ENCODE results near the gene ABHD4. TPM values are rescaled to one million over a fixed set of nuclear protein-coding genes. Genes with fewer than 3 reads are reported as not detected.

The ABHD4 gene
- total and polyA plus RNA-seq, 10 of the 15 experiments (the other 5 are each of a cell fraction or from before 2014, with no cell fraction given) = 5.4 to 28.7 (median 10.8) TPM

DNA sequence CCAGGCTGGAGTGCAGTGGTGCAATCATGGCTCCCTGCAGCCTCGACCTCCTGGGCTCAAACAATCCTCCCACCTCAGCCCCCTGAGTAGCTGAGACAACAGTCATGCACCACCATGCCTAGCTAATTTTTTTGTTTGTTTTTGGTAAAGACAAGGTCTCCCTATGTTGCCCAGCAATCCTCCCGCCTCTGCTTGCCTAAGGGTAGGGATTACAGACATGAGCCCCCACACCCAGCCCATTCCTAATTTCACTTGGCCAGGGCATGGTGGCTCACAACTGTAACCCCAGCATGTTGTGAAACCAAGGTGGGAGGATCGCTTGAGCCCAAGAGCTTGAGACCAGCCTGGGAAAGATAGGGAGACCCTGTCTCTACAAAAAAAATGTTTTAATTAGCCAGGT, 18.2 kb upstream of the ABHD4 start (continued):
- TF ChIP-seq JUNB (IDR thresholded peaks at IDR 0.05) (no peak), TCF12 (IDR thresholded peaks at IDR 0.05; ENCODE audit: low read depth, low read length) (no peak), SPI1 (IDR thresholded peaks at IDR 0.05; ENCODE audit: borderline replicate concordance, insufficient read depth, low read depth, low read length) (no peak)
- TF ChIP-seq, protein P1, sequence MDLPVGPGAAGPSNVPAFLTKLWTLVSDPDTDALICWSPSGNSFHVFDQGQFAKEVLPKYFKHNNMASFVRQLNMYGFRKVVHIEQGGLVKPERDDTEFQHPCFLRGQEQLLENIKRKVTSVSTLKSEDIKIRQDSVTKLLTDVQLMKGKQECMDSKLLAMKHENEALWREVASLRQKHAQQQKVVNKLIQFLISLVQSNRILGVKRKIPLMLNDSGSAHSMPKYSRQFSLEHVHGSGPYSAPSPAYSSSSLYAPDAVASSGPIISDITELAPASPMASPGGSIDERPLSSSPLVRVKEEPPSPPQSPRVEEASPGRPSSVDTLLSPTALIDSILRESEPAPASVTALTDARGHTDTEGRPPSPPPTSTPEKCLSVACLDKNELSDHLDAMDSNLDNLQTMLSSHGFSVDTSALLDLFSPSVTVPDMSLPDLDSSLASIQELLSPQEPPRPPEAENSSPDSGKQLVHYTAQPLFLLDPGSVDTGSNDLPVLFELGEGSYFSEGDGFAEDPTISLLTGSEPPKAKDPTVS (IDR thresholded peaks at IDR 0.05; ENCODE audit: low read depth, low read length) = no peak

DNA sequence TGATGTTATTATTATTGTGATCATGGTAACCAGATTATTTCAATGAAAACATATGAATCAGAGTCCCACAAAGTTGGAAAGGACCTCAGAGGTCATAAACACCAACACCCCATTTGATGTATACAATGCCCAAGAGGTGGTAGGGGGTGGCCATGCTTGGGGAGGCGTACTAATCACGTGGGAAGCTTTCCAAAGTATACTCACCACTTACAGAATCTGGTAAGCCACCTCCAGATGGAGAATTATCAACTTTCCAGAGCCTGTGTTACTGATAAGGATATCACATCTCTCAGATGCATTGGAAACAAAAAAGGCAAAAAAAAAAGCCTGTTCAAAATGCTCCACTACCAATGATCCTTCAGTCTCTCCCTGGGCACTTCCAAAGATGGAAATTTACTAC, 17.5 kb upstream of the ABHD4 start:
- TF ChIP-seq, protein P2, sequence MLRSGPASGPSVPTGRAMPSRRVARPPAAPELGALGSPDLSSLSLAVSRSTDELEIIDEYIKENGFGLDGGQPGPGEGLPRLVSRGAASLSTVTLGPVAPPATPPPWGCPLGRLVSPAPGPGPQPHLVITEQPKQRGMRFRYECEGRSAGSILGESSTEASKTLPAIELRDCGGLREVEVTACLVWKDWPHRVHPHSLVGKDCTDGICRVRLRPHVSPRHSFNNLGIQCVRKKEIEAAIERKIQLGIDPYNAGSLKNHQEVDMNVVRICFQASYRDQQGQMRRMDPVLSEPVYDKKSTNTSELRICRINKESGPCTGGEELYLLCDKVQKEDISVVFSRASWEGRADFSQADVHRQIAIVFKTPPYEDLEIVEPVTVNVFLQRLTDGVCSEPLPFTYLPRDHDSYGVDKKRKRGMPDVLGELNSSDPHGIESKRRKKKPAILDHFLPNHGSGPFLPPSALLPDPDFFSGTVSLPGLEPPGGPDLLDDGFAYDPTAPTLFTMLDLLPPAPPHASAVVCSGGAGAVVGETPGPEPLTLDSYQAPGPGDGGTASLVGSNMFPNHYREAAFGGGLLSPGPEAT (IDR thresholded peaks at IDR 0.05; ENCODE audit: low read depth) = no peak
- TF ChIP-seq HCFC1 (IDR thresholded peaks at IDR 0.05; ENCODE audit: low read length) (no peak), ZBED1 (IDR thresholded peaks at IDR 0.05; ENCODE audit: borderline replicate concordance) (no peak)
- TF ChIP-seq, protein P3, sequence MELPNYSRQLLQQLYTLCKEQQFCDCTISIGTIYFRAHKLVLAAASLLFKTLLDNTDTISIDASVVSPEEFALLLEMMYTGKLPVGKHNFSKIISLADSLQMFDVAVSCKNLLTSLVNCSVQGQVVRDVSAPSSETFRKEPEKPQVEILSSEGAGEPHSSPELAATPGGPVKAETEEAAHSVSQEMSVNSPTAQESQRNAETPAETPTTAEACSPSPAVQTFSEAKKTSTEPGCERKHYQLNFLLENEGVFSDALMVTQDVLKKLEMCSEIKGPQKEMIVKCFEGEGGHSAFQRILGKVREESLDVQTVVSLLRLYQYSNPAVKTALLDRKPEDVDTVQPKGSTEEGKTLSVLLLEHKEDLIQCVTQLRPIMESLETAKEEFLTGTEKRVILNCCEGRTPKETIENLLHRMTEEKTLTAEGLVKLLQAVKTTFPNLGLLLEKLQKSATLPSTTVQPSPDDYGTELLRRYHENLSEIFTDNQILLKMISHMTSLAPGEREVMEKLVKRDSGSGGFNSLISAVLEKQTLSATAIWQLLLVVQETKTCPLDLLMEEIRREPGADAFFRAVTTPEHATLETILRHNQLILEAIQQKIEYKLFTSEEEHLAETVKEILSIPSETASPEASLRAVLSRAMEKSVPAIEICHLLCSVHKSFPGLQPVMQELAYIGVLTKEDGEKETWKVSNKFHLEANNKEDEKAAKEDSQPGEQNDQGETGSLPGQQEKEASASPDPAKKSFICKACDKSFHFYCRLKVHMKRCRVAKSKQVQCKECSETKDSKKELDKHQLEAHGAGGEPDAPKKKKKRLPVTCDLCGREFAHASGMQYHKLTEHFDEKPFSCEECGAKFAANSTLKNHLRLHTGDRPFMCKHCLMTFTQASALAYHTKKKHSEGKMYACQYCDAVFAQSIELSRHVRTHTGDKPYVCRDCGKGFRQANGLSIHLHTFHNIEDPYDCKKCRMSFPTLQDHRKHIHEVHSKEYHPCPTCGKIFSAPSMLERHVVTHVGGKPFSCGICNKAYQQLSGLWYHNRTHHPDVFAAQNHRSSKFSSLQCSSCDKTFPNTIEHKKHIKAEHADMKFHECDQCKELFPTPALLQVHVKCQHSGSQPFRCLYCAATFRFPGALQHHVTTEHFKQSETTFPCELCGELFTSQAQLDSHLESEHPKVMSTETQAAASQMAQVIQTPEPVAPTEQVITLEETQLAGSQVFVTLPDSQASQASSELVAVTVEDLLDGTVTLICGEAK (IDR thresholded peaks at IDR 0.05; ENCODE audit: borderline replicate concordance) = no peak
- TF ChIP-seq, protein P4, sequence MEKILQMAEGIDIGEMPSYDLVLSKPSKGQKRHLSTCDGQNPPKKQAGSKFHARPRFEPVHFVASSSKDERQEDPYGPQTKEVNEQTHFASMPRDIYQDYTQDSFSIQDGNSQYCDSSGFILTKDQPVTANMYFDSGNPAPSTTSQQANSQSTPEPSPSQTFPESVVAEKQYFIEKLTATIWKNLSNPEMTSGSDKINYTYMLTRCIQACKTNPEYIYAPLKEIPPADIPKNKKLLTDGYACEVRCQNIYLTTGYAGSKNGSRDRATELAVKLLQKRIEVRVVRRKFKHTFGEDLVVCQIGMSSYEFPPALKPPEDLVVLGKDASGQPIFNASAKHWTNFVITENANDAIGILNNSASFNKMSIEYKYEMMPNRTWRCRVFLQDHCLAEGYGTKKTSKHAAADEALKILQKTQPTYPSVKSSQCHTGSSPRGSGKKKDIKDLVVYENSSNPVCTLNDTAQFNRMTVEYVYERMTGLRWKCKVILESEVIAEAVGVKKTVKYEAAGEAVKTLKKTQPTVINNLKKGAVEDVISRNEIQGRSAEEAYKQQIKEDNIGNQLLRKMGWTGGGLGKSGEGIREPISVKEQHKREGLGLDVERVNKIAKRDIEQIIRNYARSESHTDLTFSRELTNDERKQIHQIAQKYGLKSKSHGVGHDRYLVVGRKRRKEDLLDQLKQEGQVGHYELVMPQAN (conservative IDR thresholded peaks at IDR 0.05) = no peak
- no peak overlapping the region for H3K4me3 ChIP-seq
- ChIA-PET RAD21 (ENCODE audit: unreplicated experiment) (interaction anchor here (0.5 kb wide), 1 partner anchor 359 kb away, joined by 4 read pairs; no protein-coding TSS in a partner anchor), POLR2A (interaction anchor here (1.0 to 1.3 kb wide), 2 partner anchors 52 to 319 kb away, joined by 3 to 6 read pairs; no protein-coding TSS in a partner anchor), CTCF (interaction anchor here (0.8 to 1.7 kb wide), 3 partner anchors 10 to 359 kb away, joined by 3 to 4 read pairs (median 4); no protein-coding TSS in a partner anchor), SMC1A (ENCODE audit: uncharacterized antibody, unreplicated experiment) (interaction anchor here (1.1 kb wide), 1 partner anchor 10 kb away, joined by 3 read pairs; no protein-coding TSS in a partner anchor)
- H3K27ac ChIP-seq (ENCODE audit: control insufficient read depth, insufficient read depth) = no peak overlapping the region
- ATAC-seq (no peak), FAIRE-seq (no peak), DNase-seq (ENCODE audit: low read depth, low spot score) (no peak)
- 55% methylated on average over 2 of the region's 2 CpGs for WGBS (ENCODE audit: insufficient coverage, insufficient replicate concordance, low lambda C conversion rate, missing lambda C conversion rate)
- peaks cover 24% of the 10 kb centered on the region for H3K4me1 ChIP-seq (ENCODE audit: control insufficient read depth, insufficient read depth, low read length)
- no peak overlapping the region for H2AFZ ChIP-seq (ENCODE audit: control insufficient read depth, low read depth, low read length)
- H3K36me3 ChIP-seq (ENCODE audit: control insufficient read depth in 2 of 2, insufficient read depth in 2 of 2, low read length in 1 of 2) = peaks cover 1 to 16% of the 10 kb centered on the region in 2 experiments; a peak in 1 of 4 replicates
- no TSS peak for BruUV-seq (replicated peaks)
- no peaks in the 10 kb centered on the region for H3K9me3 ChIP-seq (replicated peaks; ENCODE audit: control insufficient read depth, insufficient read depth, low read length)
- intact Hi-C loops (cut with micrococcal nuclease; ENCODE audit: unreplicated experiment) = no loop called here
- H3K9ac ChIP-seq (ENCODE audit: control insufficient read depth, insufficient read depth, low read length) = no peak overlapping the region
- in situ Hi-C loops (cut with MboI) = no loop called here
- no peaks in the 10 kb centered on the region for H3K27me3 ChIP-seq (replicated peaks in 1 of 2; ENCODE audit: control insufficient read depth in 2 of 2, insufficient read depth in 2 of 2, low read length in 1 of 2)
- no peak overlapping the region for H3K4me2 ChIP-seq (ENCODE audit: control insufficient read depth, insufficient read depth)
- peaks cover 63% of the 10 kb centered on the region for H3K79me2 ChIP-seq (ENCODE audit: control insufficient read depth, insufficient read depth, low read length)
- H4K20me1 ChIP-seq (ENCODE audit: control insufficient read depth, insufficient read depth) = no peaks in the 10 kb centered on the region
